GM12801 (cell line): Measurements from ENCODE around the gene CELSR2.

ENCODE experiments used
- TF ChIP-seq, protein P1 (sequence below): IDR thresholded peaks from one replicate; pipeline ENCODE4 v1.5.1; 2011; ENCODE audit warnings: control low read depth; ENCODE audit not compliant: insufficient read length; ENCODE audit errors: extremely low read depth

Gene CELSR2

GRCh38 chr1:109265741-109266330 is 16.5 kb downstream of the CELSR2 start:
- TF ChIP-seq, protein P1, sequence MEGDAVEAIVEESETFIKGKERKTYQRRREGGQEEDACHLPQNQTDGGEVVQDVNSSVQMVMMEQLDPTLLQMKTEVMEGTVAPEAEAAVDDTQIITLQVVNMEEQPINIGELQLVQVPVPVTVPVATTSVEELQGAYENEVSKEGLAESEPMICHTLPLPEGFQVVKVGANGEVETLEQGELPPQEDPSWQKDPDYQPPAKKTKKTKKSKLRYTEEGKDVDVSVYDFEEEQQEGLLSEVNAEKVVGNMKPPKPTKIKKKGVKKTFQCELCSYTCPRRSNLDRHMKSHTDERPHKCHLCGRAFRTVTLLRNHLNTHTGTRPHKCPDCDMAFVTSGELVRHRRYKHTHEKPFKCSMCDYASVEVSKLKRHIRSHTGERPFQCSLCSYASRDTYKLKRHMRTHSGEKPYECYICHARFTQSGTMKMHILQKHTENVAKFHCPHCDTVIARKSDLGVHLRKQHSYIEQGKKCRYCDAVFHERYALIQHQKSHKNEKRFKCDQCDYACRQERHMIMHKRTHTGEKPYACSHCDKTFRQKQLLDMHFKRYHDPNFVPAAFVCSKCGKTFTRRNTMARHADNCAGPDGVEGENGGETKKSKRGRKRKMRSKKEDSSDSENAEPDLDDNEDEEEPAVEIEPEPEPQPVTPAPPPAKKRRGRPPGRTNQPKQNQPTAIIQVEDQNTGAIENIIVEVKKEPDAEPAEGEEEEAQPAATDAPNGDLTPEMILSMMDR: no peak

GRCh38 chr1:109266965-109267364 is 17.6 kb downstream of the CELSR2 start:
- TF ChIP-seq, protein P1: no peak

- TF ChIP-seq, protein P1: no peak
Observed at GRCh38 chr1:109267743-109268300, 18.5 kb downstream of the CELSR2 start.

GRCh38 chr1:109268431-109269211 is 19.3 kb downstream of the CELSR2 start:
- TF ChIP-seq, protein P1: no peak

- TF ChIP-seq, protein P1: no peak
Observed at GRCh38 chr1:109269212-109269980, 20.1 kb downstream of the CELSR2 start.

DNA sequence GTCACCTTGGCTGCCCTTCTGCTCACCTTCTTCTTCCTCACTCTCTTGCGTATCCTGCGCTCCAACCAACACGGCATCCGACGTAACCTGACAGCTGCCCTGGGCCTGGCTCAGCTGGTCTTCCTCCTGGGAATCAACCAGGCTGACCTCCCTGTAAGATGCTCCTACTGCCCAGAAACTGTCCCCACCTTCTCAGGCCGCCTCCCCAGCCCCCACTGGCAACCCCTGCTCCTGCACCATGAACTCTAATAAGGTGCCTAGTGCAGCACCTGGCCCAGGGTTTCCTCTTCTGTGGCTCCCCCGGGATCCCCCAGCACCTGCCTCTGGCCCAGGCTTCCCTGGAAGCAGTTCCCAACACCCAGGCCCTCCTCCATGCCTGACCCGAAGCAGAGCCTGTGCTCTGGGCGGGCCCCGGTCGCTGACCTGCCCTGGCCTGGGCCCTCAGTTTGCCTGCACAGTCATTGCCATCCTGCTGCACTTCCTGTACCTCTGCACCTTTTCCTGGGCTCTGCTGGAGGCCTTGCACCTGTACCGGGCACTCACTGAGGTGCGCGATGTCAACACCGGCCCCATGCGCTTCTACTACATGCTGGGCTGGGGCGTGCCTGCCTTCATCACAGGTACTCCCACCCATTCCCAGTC is 20.8 kb downstream of the CELSR2 start:
- TF ChIP-seq, protein P1: no peak
